ENCODE results near the gene GJA9.

Gene GJA9

GRCh38 chr1:38908821-38909220 lies 27.4 kb upstream of the GJA9 start:
- no peaks in the 10 kb centered on the region for H3K9me3 ChIP-seq
- H3K36me3 ChIP-seq = no peaks in the 10 kb centered on the region
- no peak overlapping the region for H3K27ac ChIP-seq
- no peak overlapping the region for H3K4me3 ChIP-seq (ENCODE audit: low read depth in 1 of 2, low read length in 1 of 2)
- H3K4me1 ChIP-seq (ENCODE audit: control insufficient read depth in 1 of 2, insufficient read depth in 1 of 2, low read depth in 1 of 2, low read length in 1 of 2) = no peaks in the 10 kb centered on the region
- H3K27me3 ChIP-seq = no peaks in the 10 kb centered on the region
- no peak for TF ChIP-seq CTCF (IDR thresholded peaks at IDR 0.05)

GRCh38 chr1:38905985-38906384 lies 24.6 kb upstream of the GJA9 start:
- no peak overlapping the region for H3K4me3 ChIP-seq (ENCODE audit: low read depth in 1 of 2, low read length in 1 of 2)
- H3K9me3 ChIP-seq = no peaks in the 10 kb centered on the region
- H3K27ac ChIP-seq = no peak overlapping the region
- H3K4me1 ChIP-seq (ENCODE audit: control insufficient read depth in 1 of 2, insufficient read depth in 1 of 2, low read depth in 1 of 2, low read length in 1 of 2) = no peaks in the 10 kb centered on the region
- no peak for TF ChIP-seq CTCF (IDR thresholded peaks at IDR 0.05)
- H3K36me3 ChIP-seq = no peaks in the 10 kb centered on the region
- H3K27me3 ChIP-seq = no peaks in the 10 kb centered on the region

GRCh38 chr1:38899560-38899959 lies 18.2 kb upstream of the GJA9 start:
- Histone ChIP-seq H3K9me3 (no peaks in the 10 kb centered on the region), H3K4me3 (ENCODE audit: low read depth in 1 of 2, low read length in 1 of 2) (no peak overlapping the region), H3K36me3 (no peaks in the 10 kb centered on the region), H3K27ac (no peak overlapping the region), H3K27me3 (no peaks in the 10 kb centered on the region), H3K4me1 (ENCODE audit: control insufficient read depth in 1 of 2, insufficient read depth in 1 of 2, low read depth in 1 of 2, low read length in 1 of 2) (no peaks in the 10 kb centered on the region)
- TF ChIP-seq CTCF (IDR thresholded peaks at IDR 0.05) = no peak

GRCh38 chr1:38898653-38899230 lies 17.4 kb upstream of the GJA9 start:
- no peak overlapping the region for H3K27ac ChIP-seq

GRCh38 chr1:38896169-38896568 lies 14.8 kb upstream of the GJA9 start:
- Histone ChIP-seq H3K27ac (no peak overlapping the region), H3K27me3 (no peaks in the 10 kb centered on the region), H3K4me1 (ENCODE audit: control insufficient read depth in 1 of 2, insufficient read depth in 1 of 2, low read depth in 1 of 2, low read length in 1 of 2) (no peaks in the 10 kb centered on the region), H3K4me3 (ENCODE audit: low read depth in 1 of 2, low read length in 1 of 2) (no peak overlapping the region), H3K9me3 (no peaks in the 10 kb centered on the region), H3K36me3 (no peaks in the 10 kb centered on the region)
- no peak for TF ChIP-seq CTCF (IDR thresholded peaks at IDR 0.05)

More at GRCh38 chr1:38898653-38899230, 17.4 kb upstream of the GJA9 start:
- Histone ChIP-seq H3K27me3 (no peaks in the 10 kb centered on the region), H3K9me3 (no peaks in the 10 kb centered on the region), H3K36me3 (no peaks in the 10 kb centered on the region), H3K4me3 (ENCODE audit: low read depth in 1 of 2, low read length in 1 of 2) (no peak overlapping the region), H3K4me1 (ENCODE audit: control insufficient read depth in 1 of 2, insufficient read depth in 1 of 2, low read depth in 1 of 2, low read length in 1 of 2) (no peaks in the 10 kb centered on the region)
- TF ChIP-seq CTCF (IDR thresholded peaks at IDR 0.05) = no peak

DNA sequence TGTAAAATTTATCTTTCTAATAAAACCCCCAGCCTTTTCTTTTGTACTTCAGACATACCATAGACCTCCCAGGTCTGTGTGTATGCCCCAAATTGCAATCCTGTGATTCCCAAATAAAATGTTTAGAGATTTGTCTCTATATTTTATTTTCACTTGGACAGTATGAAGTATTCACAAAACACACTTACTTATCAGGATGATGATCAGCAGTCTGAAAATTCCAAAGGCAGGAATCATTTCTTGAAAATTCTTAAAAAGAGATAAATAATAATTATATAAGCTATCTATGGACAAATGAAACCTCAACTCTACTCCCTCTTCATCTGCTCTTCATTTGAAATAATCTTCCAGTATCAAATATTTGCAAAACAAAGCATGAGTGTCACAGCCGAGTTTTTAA lies 11.6 kb upstream of the GJA9 start:
- no peak overlapping the region for H3K27ac ChIP-seq
- H3K27me3 ChIP-seq = no peaks in the 10 kb centered on the region
- H3K4me1 ChIP-seq (ENCODE audit: control insufficient read depth in 1 of 2, insufficient read depth in 1 of 2, low read depth in 1 of 2, low read length in 1 of 2) = no peaks in the 10 kb centered on the region
- H3K36me3 ChIP-seq = no peaks in the 10 kb centered on the region
- no peak overlapping the region for H3K4me3 ChIP-seq (ENCODE audit: low read depth in 1 of 2, low read length in 1 of 2)
- TF ChIP-seq CTCF (IDR thresholded peaks at IDR 0.05) = no peak
- H3K9me3 ChIP-seq = no peaks in the 10 kb centered on the region

All from neutrophil (primary cell).